Panc1 (cell line): ENCODE measurements around the gene SLC6A6. TPM values are rescaled to one million over a fixed set of nuclear protein-coding genes. Genes with fewer than 3 reads are reported as not detected.
A peak's percentile ranks its signal among the peaks of the same experiment; 100 is the strongest.

Experiments
- ATAC-seq: fragments of 200-7000 bp; cut with Tn5 transposase; 2 replicates; pipeline ENCODE4 v1.9.1; 2020; ENCODE audit warnings: mild to moderate bottlenecking, moderate library complexity
- BruUV-seq: library from RNA; stranded (reverse); fragments of 400-500 nt; replicated peaks from 2 replicates; lab custom pipeline; 2021; lab: Mats Ljungman, UMichigan
- CTCF ChIA-PET: fragments of 300-600 bp; sonication (Branson Sonifier 250); formaldehyde crosslinking; loops from one replicate; lab custom pipeline; 2022; ENCODE audit warnings: antibody characterized with exemption; lab: Charles Lee
- POLR2A ChIA-PET: fragments of 300-600 bp; sonication (Branson Sonifier 250); formaldehyde crosslinking; loops from one replicate; lab custom pipeline; 2022; ENCODE audit warnings: antibody characterized with exemption; lab: Charles Lee
- DNase-seq: peaks from one replicate; pipeline ENCODE4 v3.0.0-alpha.2; 2010; ENCODE audit warnings: low read depth, low spot score
- H3K27ac ChIP-seq: 2 replicates; pipeline ENCODE4 v1.5.1; 2011; ENCODE audit warnings: mild to moderate bottlenecking, low read length, inconsistent platforms
- H3K27me3 ChIP-seq: fragments of 200-500 bp; sonication (Bioruptor generic); 2 replicates; pipeline ENCODE4 v1.6.0; 2014; ENCODE audit warnings: low read length, inconsistent platforms; ENCODE audit not compliant: control insufficient read depth, insufficient read depth
- H3K36me3 ChIP-seq: fragments of 200-500 bp; sonication (Bioruptor generic); 2 replicates; pipeline ENCODE4 v1.5.1; 2014; ENCODE audit warnings: inconsistent platforms, mild to moderate bottlenecking, low read length, moderate library complexity; ENCODE audit not compliant: control insufficient read depth, insufficient read depth
- H3K4me1 ChIP-seq: 2 replicates; pipeline ENCODE4 v1.5.1; 2011; ENCODE audit warnings: inconsistent platforms, mild to moderate bottlenecking, low read length, moderate library complexity; ENCODE audit not compliant: control insufficient read depth, insufficient read depth
- H3K4me3 ChIP-seq, 2 experiments: 2 replicates each; pipeline ENCODE4 v1.5.1; 2011 to 2012; ENCODE audit warnings: low read depth in 2 of 2, low read length in 2 of 2, mild to moderate bottlenecking in 2 of 2, inconsistent platforms in 1 of 2, moderate library complexity in 1 of 2
- H3K9me3 ChIP-seq: fragments of 200-500 bp; sonication (Bioruptor generic); 2 replicates; pipeline ENCODE4 v1.5.1; 2014; ENCODE audit warnings: low read depth, mild to moderate bottlenecking, inconsistent platforms, low read length, moderate library complexity; ENCODE audit not compliant: control insufficient read depth, insufficient read depth
- POLR2AphosphoS5 ChIP-seq: IDR thresholded peaks from 2 replicates; pipeline ENCODE4 v1.6.1; 2012; ENCODE audit warnings: mild to moderate bottlenecking, low read depth, low read length, moderate library complexity
- SIN3A ChIP-seq: IDR thresholded peaks from 2 replicates; pipeline ENCODE4 v1.6.1; 2012; ENCODE audit warnings: low read depth, mild to moderate bottlenecking, low read length, moderate library complexity, borderline replicate concordance; ENCODE audit not compliant: insufficient read depth
- TCF7L2 ChIP-seq: IDR thresholded peaks from 2 replicates; pipeline ENCODE4 v1.6.1; 2011; ENCODE audit warnings: mild to moderate bottlenecking, low read depth, low read length, inconsistent platforms
- in situ Hi-C: cut with HindIII; loops from 2 replicates; pipeline ENCODE4 v1.10.0; 2016; ENCODE audit warnings: low sequenced_read_pairs, low pct_unique_long_range_greater_than_20kb
- intact Hi-C: fragments of 100-400 bp; cut with micrococcal nuclease; formaldehyde crosslinking; loops from one replicate; pipeline ENCODE4 v1.10.0; 2022; ENCODE audit not compliant: unreplicated experiment
- total RNA-seq: library from RNA; stranded (reverse); gene quantifications from one replicate; pipeline ENCODE4 v1.2.1, GENCODE V29; 2021; ENCODE audit not compliant: unreplicated experiment
- TF ChIP-seq, protein P1 (sequence below): fragments of 450-650 bp; IDR thresholded peaks from 2 replicates; pipeline ENCODE4 v1.5.1; 2017; ENCODE audit warnings: mild to moderate bottlenecking
- TF ChIP-seq, protein P2 (sequence below), 2 experiments: IDR thresholded peaks; 2 replicates each; pipeline ENCODE4 v1.6.1; 2011 to 2012; ENCODE audit warnings: low read depth in 2 of 2, control low read depth in 1 of 2, low read length in 1 of 2, mild to moderate bottlenecking in 1 of 2, moderate library complexity in 1 of 2; ENCODE audit not compliant: insufficient read depth in 1 of 2

The SLC6A6 gene
- total RNA-seq, 1 experiment from 2014 or later = 61.0 TPM

DNA sequence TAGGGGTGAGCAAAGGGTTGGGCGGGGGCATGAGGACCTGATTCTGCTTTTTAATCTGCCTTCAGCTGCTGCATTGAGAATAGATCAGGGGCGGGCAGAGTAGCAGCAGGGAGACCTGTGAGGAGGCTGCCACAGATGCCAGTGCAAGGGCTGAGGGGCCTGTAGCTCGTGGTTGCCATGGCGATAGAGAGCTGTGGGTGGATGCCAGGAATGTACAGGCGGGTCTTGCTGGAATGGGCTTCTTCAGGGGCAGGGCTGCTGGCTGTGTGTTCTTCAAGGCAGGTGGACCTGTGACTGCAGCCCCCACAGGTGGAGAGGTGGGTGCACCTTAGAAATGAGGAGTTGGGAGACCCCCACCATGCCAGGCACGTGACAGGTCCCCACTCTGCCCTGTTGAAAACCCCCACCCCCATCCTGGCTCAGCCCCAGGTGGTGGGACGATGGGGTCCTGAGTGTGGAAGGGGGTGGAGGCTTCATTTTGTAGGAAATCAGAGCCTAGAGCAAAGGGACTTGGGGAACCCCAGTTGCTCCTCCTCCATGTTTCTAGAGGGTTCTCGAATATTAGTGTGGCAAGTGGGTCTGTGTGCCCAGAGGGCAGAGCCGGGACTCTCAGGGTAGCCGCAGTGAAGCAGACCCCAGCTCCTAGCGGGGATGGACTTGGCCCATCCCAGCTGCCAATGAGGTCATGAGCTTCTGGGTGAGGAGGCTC, 38.3 kb downstream of the SLC6A6 start:
- no peaks in the 10 kb centered on the region; the same call in 1 of the 2 replicates for H3K36me3 ChIP-seq
- TF ChIP-seq, protein P1, sequence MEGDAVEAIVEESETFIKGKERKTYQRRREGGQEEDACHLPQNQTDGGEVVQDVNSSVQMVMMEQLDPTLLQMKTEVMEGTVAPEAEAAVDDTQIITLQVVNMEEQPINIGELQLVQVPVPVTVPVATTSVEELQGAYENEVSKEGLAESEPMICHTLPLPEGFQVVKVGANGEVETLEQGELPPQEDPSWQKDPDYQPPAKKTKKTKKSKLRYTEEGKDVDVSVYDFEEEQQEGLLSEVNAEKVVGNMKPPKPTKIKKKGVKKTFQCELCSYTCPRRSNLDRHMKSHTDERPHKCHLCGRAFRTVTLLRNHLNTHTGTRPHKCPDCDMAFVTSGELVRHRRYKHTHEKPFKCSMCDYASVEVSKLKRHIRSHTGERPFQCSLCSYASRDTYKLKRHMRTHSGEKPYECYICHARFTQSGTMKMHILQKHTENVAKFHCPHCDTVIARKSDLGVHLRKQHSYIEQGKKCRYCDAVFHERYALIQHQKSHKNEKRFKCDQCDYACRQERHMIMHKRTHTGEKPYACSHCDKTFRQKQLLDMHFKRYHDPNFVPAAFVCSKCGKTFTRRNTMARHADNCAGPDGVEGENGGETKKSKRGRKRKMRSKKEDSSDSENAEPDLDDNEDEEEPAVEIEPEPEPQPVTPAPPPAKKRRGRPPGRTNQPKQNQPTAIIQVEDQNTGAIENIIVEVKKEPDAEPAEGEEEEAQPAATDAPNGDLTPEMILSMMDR = no peak
- TF ChIP-seq TCF7L2 = no peak
- TF ChIP-seq, protein P2, sequence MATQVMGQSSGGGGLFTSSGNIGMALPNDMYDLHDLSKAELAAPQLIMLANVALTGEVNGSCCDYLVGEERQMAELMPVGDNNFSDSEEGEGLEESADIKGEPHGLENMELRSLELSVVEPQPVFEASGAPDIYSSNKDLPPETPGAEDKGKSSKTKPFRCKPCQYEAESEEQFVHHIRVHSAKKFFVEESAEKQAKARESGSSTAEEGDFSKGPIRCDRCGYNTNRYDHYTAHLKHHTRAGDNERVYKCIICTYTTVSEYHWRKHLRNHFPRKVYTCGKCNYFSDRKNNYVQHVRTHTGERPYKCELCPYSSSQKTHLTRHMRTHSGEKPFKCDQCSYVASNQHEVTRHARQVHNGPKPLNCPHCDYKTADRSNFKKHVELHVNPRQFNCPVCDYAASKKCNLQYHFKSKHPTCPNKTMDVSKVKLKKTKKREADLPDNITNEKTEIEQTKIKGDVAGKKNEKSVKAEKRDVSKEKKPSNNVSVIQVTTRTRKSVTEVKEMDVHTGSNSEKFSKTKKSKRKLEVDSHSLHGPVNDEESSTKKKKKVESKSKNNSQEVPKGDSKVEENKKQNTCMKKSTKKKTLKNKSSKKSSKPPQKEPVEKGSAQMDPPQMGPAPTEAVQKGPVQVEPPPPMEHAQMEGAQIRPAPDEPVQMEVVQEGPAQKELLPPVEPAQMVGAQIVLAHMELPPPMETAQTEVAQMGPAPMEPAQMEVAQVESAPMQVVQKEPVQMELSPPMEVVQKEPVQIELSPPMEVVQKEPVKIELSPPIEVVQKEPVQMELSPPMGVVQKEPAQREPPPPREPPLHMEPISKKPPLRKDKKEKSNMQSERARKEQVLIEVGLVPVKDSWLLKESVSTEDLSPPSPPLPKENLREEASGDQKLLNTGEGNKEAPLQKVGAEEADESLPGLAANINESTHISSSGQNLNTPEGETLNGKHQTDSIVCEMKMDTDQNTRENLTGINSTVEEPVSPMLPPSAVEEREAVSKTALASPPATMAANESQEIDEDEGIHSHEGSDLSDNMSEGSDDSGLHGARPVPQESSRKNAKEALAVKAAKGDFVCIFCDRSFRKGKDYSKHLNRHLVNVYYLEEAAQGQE (IDR thresholded peaks at IDR 0.05; ENCODE audit: insufficient read depth in 1 of 2, low read depth in 2 of 2, low read length in 1 of 2) = no peak
- no peak for TF ChIP-seq POLR2AphosphoS5
- no peak for TF ChIP-seq SIN3A
- in situ Hi-C loops = no loop called here
- peaks cover 54% of the 10 kb centered on the region for H3K4me1 ChIP-seq
- H3K27ac ChIP-seq = peak overlapping the region; percentile 69
- no peaks in the 10 kb centered on the region for H3K9me3 ChIP-seq
- no TSS peak for BruUV-seq
- intact Hi-C loops = no loop called here
- no peaks in the 10 kb centered on the region for H3K27me3 ChIP-seq
- CTCF ChIA-PET = no interaction called here
- no peak for DNase-seq
- POLR2A ChIA-PET = no interaction called here
- ATAC-seq = 0 out of 2 replicates have a peak, but pooled peaks have one; percentile 22
- H3K4me3 ChIP-seq = no peak overlapping the region

DNA sequence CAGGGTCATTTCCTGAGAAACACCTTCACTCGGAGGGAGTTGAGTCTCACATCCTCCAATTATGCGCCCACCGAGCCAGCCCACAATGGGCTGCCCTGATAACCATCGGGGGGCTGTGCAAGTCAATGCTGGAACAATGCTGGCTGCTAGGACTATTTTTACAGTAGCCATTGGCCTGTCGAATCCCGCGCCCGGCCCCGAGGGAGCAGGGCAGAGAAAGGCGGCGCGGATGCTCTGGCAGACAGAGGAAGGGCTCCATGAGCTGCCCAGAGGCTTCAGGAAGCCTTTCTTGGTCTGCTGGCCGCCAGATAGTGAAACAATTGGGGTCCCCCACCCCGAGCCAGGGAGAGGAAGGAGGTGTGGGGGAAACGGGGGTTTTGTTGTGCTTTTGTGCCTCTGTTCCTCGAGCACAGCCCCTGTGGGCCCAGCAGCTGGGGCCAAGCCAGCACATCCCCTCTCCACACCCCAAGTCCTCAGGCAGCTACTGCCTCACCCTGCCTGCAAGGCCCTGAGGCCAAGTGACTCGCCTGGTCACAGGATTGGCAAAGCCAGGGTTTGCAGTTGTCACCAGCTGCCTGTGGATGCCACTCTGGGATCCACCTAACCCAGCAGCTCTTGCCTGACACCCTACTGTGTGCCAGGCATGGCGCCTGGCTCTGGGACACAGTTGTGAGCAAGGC, 39.0 kb downstream of the SLC6A6 start:
- Histone ChIP-seq H3K4me1 (peaks cover 48% of the 10 kb centered on the region), H3K9me3 (no peaks in the 10 kb centered on the region), H3K36me3 (no peaks in the 10 kb centered on the region; the same call in 1 of the 2 replicates), H3K4me3 (no peak overlapping the region), H3K27me3 (no peaks in the 10 kb centered on the region), H3K27ac (peak overlapping the region; percentile 49; the same call in 1 of the 2 replicates)
- in situ Hi-C loops = no loop called here
- ChIA-PET CTCF (no interaction called here), POLR2A (interaction anchor here (0.5 kb wide), 1 partner anchor 260 kb away, joined by 4 read pairs; no protein-coding TSS in a partner anchor)
- ATAC-seq = no peak
- TF ChIP-seq SIN3A = no peak
- no TSS peak for BruUV-seq
- intact Hi-C loops = no loop called here
- no peak for DNase-seq

DNA sequence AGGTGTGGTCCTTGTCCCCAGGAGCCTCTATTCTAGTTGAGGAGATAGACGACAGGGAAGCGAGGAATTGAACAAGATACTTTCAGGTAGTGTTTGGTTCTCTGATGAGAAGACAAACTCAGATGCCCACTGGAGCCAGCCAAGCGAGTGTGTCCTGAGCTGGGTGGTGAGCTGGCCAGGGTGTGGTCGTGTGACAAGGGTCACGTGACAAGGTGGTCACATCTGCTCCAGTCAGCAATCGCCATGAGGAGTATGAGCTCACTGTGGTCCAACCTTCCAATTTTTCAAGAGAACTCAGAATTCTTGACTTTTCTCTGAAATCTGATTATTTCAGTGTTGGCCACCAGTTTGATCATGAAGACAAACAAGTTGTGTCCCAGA, 39.5 kb downstream of the SLC6A6 start:
- BruUV-seq = no TSS peak
- intact Hi-C loops = no loop called here

More for the DNA sequence above, 39.5 kb downstream of the SLC6A6 start:
- no peak overlapping the region for H3K4me3 ChIP-seq
- H3K36me3 ChIP-seq = no peaks in the 10 kb centered on the region; the same call in 1 of the 2 replicates
- ATAC-seq = no peak
- no peaks in the 10 kb centered on the region for H3K27me3 ChIP-seq
- in situ Hi-C loops = no loop called here
- peak overlapping the region; percentile 49; the same call in 1 of the 2 replicates for H3K27ac ChIP-seq
- peaks cover 43% of the 10 kb centered on the region for H3K4me1 ChIP-seq
- DNase-seq = no peak
- ChIA-PET POLR2A (interaction anchor here (0.5 kb wide), 1 partner anchor 261 kb away, joined by 4 read pairs; no protein-coding TSS in a partner anchor), CTCF (no interaction called here)
- TF ChIP-seq, protein P1 = no peak
- TF ChIP-seq TCF7L2 (no peak), POLR2AphosphoS5 (no peak), SIN3A (no peak)
- TF ChIP-seq, protein P2 (IDR thresholded peaks at IDR 0.05; ENCODE audit: insufficient read depth in 1 of 2, low read depth in 2 of 2, low read length in 1 of 2) = no peak
- no peaks in the 10 kb centered on the region for H3K9me3 ChIP-seq
